ENCODE measurements around the gene PLD1.

The PLD1 gene

GRCh38 chr3:171551296-171551695 is 259.0 kb downstream of the PLD1 start:
- no peak for DNase-seq
